GM12878 (cell line): ENCODE data around the gene RAB3C. TPM values are rescaled to one million over a fixed set of nuclear protein-coding genes. Genes with fewer than 3 reads are reported as not detected.
"Not testable (repeated sequence)": the region's sequence is repeated elsewhere in the genome, so short reads cannot be mapped to it uniquely, and the experiment has no call there.

ENCODE experiments used
- ATAC-seq: fragments of 200-7000 bp; cut with Tn5 transposase; 3 replicates; pipeline ENCODE4 v1.9.1; 2020; ENCODE audit warnings: mild to moderate bottlenecking, moderate library complexity
- BruUV-seq: library from RNA; stranded (reverse); fragments of 400-500 nt; replicated peaks from 2 replicates; lab custom pipeline; 2021; lab: Mats Ljungman, UMichigan
- CTCF ChIA-PET: fragments of 300-600 bp; sonication (Branson Sonifier 250); formaldehyde crosslinking; extraction: SDS; loops from one replicate; lab custom pipeline; 2021; ENCODE audit warnings: inconsistent platforms; lab: Yijun Ruan, JAX
- POLR2A ChIA-PET: fragments of 350-600 bp; formaldehyde crosslinking; extraction: SDS; loops from one replicate; lab custom pipeline; 2021; ENCODE audit warnings: inconsistent platforms; lab: Charles Lee
- RAD21 ChIA-PET: fragments of 300-600 bp; sonication (Branson Sonifier 250); formaldehyde crosslinking; loops from one replicate; lab custom pipeline; 2023; ENCODE audit warnings: antibody characterized with exemption; ENCODE audit not compliant: unreplicated experiment; lab: Charles Lee
- SMC1A ChIA-PET: fragments of 300-600 bp; sonication (Branson Sonifier 250); formaldehyde crosslinking; loops from one replicate; lab custom pipeline; 2023; ENCODE audit not compliant: unreplicated experiment, uncharacterized antibody; lab: Charles Lee
- DNase-seq: peaks from one replicate; pipeline ENCODE4 v3.0.0-alpha.2; 2011; ENCODE audit warnings: low read depth, low spot score
- FAIRE-seq: peaks from 3 replicates; lab custom pipeline; 2011; peaks lifted over from hg19 to GRCh38; lab: Jason Lieb, UNC
- H2AFZ ChIP-seq: 2 replicates; pipeline ENCODE4 v1.6.0; 2011; ENCODE audit warnings: low read depth, low read length, control low read depth; ENCODE audit not compliant: control insufficient read depth
- H3K27ac ChIP-seq: 2 replicates; pipeline ENCODE4 v1.5.1; 2011; ENCODE audit warnings: control low read depth; ENCODE audit not compliant: control insufficient read depth, insufficient read depth
- H3K27me3 ChIP-seq, 2 experiments: replicated peaks in 1 of 2; 2 replicates each; pipeline versions ENCODE4 v1.6.0 to v1.6.1; 2011; ENCODE audit warnings: low read length in 1 of 2; ENCODE audit not compliant: control insufficient read depth in 2 of 2, insufficient read depth in 2 of 2
- H3K36me3 ChIP-seq, 2 experiments: 2 replicates each; pipeline ENCODE4 v1.5.1; 2011; ENCODE audit warnings: low read length in 1 of 2; ENCODE audit not compliant: control insufficient read depth in 2 of 2, insufficient read depth in 2 of 2
- H3K4me1 ChIP-seq: 2 replicates; pipeline ENCODE4 v1.6.1; 2011; ENCODE audit warnings: mild to moderate bottlenecking, low read length, moderate library complexity, mixed read lengths; ENCODE audit not compliant: control insufficient read depth, insufficient read depth
- H3K4me2 ChIP-seq: 2 replicates; pipeline ENCODE4 v1.6.0; 2011; ENCODE audit warnings: control low read depth; ENCODE audit not compliant: control insufficient read depth, insufficient read depth
- H3K4me3 ChIP-seq: fragments of 200-600 bp; sonication (generic); 2 replicates; pipeline ENCODE4 v1.5.1; 2016
- H3K79me2 ChIP-seq: 2 replicates; pipeline ENCODE4 v1.6.0; 2011; ENCODE audit warnings: low read length; ENCODE audit not compliant: control insufficient read depth, insufficient read depth
- H3K9ac ChIP-seq: 2 replicates; pipeline ENCODE4 v1.8.0; 2011; ENCODE audit warnings: low read length, control low read depth, mixed read lengths; ENCODE audit not compliant: control insufficient read depth, insufficient read depth
- H3K9me3 ChIP-seq: replicated peaks from 3 replicates; pipeline ENCODE4 v1.5.1; 2011; ENCODE audit warnings: mild to moderate bottlenecking, low read length; ENCODE audit not compliant: control insufficient read depth, insufficient read depth
- H4K20me1 ChIP-seq: 2 replicates; pipeline ENCODE4 v1.6.0; 2011; ENCODE audit not compliant: control insufficient read depth, insufficient read depth
- ELK1 ChIP-seq: IDR thresholded peaks from 2 replicates; pipeline ENCODE4 v1.6.1; 2012; ENCODE audit warnings: low read depth, low read length, improper control_type of control experiment
- FOS ChIP-seq: IDR thresholded peaks from 3 replicates; pipeline ENCODE4 v1.6.1; 2011; ENCODE audit warnings: borderline replicate concordance; ENCODE audit not compliant: insufficient read length; ENCODE audit errors: extremely low read depth
- WGBS: methylation state at CpG from one replicate; pipeline ENCODE4 v1.1.6; 2016; ENCODE audit warnings: low lambda C conversion rate; ENCODE audit not compliant: insufficient replicate concordance, insufficient coverage; ENCODE audit errors: missing lambda C conversion rate; 5-methylcytosine and 5-hydroxymethylcytosine counted together
- in situ Hi-C: fragments of 300-500 bp; cut with MboI; formaldehyde crosslinking; loops from 9 replicates; pipeline ENCODE4 v1.14.3; 2018; ENCODE audit warnings: mixed read lengths
- intact Hi-C: fragments of 100-400 bp; cut with micrococcal nuclease; formaldehyde crosslinking; loops from one replicate; pipeline ENCODE4 v1.14.2; 2022; ENCODE audit not compliant: unreplicated experiment
- polyA plus RNA-seq, 11 experiments: library from polyadenylated mRNA; depleted of rRNA in 4 of 11; unstranded in 6 of 11; stranded (reverse) in 5 of 11; fragments of >200 nt; fragmentation: Nextera tagmentation in 4 of 11; fragmentation: Illumina TruSeq in 1 of 11; extraction: Ambion mirVana in 4 of 11; extraction: Trizol in 1 of 11; gene quantifications; 1 replicate in 1 of 11; 2 replicates in 10 of 11; pipeline versions ENCODE4 v1.2.1 to v1.2.3, GENCODE V29; 2011 to 2016; ENCODE audit warnings: inconsistent platforms in 2 of 11, missing spikeins in 2 of 11, low read depth in 1 of 11
- total RNA-seq, 4 experiments: library from RNA; depleted of rRNA in 3 of 4; stranded (reverse); fragments of >200 nt in 3 of 4; fragmentation: Illumina TruSeq in 1 of 4; extraction: Trizol in 1 of 4; gene quantifications; 2 replicates each; pipeline versions ENCODE4 v1.2.1 to v1.2.3, GENCODE V29; 2013 to 2021

Gene RAB3C
- total and polyA plus RNA-seq, 10 of the 15 experiments (the other 5 are each of a cell fraction or from before 2014, with no cell fraction given): not detected

GRCh38 chr5:58541935-58542334 lies 40.9 kb upstream of the RAB3C start:
- intact Hi-C loops, POLR2A ChIA-PET, H3K36me3 ChIP-seq, H3K4me1 ChIP-seq, BruUV-seq, in situ Hi-C loops, DNase-seq, CTCF ChIA-PET, H3K27ac ChIP-seq, ATAC-seq, H3K9ac ChIP-seq, H4K20me1 ChIP-seq, H2AFZ ChIP-seq, SMC1A ChIA-PET, H3K79me2 ChIP-seq, H3K27me3 ChIP-seq, H3K4me3 ChIP-seq, FAIRE-seq, H3K4me2 ChIP-seq, H3K9me3 ChIP-seq, RAD21 ChIA-PET: not testable (repeated sequence)
- WGBS: 61% methylated on average over 9 of the region's 9 CpGs

- CTCF ChIA-PET: no interaction called here
- in situ Hi-C loops (no loop called here), intact Hi-C loops (no loop called here)
- Histone ChIP-seq H3K27ac (no peak overlapping the region), H3K36me3 (no peaks in the 10 kb centered on the region), H3K9me3 (no peaks in the 10 kb centered on the region), H3K27me3 (no peaks in the 10 kb centered on the region), H3K4me1 (no peaks in the 10 kb centered on the region), H2AFZ (no peak overlapping the region), H3K9ac (no peak overlapping the region), H4K20me1 (no peaks in the 10 kb centered on the region), H3K79me2 (no peaks in the 10 kb centered on the region), H3K4me2 (no peak overlapping the region), H3K4me3 (no peak overlapping the region)
- no peak for TF ChIP-seq FOS
- TF ChIP-seq ELK1: no peak
- BruUV-seq: no TSS peak
- POLR2A ChIA-PET: no interaction called here
- ATAC-seq (no peak), DNase-seq (no peak), FAIRE-seq (no peak)
- WGBS: 0% methylated on average over 1 of the region's 1 CpG
- SMC1A ChIA-PET: no interaction called here
- RAD21 ChIA-PET: no interaction called here
These were observed 40.2 kb upstream of the RAB3C start for GRCh38 chr5:58542709-58543108.
